GM18505 (cell line): ENCODE data around the gene GTPBP1.

Experiments used
- ATAC-seq: cut with Tn5 transposase; IDR thresholded peaks from one replicate; pipeline ENCODE4 v1.9.1; 2021; ENCODE audit not compliant: unreplicated experiment
- POLR2A ChIP-seq: IDR thresholded peaks from 4 replicates; pipeline ENCODE4 v1.6.1; 2011; ENCODE audit warnings: borderline replicate concordance; ENCODE audit not compliant: insufficient read depth, insufficient read length; ENCODE audit errors: extremely low read depth

GTPBP1 gene

DNA sequence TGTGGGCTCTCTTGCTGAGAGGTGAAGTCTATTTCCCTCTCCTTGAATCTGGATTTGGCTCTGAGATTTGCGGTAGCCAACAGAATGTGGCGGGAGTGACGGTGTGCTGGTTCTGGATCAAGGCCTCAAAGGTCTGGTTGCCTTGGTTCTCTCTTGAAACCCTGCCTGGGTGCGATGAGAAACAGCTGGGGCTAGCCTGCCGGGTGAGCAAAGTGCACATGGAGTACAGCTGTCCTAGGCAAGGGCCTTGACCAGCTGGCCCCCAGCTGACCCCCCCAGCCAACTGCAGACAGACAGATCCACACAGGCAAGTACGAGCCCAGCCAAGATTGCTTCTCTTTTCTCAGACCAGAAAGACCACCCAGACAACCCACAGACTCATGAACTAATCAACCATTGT is 39.2 kb downstream of the GTPBP1 start:
- no peak for ATAC-seq

GRCh38 chr22:38745676-38746460 is 40.1 kb downstream of the GTPBP1 start:
- TF ChIP-seq POLR2A = no peak
- ATAC-seq = no peak

More for the DNA sequence above, 39.2 kb downstream of the GTPBP1 start:
- no peak for TF ChIP-seq POLR2A

- no peak for ATAC-seq
- TF ChIP-seq POLR2A = no peak
Measured at GRCh38 chr22:38748487-38749136, 42.9 kb downstream of the GTPBP1 start.

DNA sequence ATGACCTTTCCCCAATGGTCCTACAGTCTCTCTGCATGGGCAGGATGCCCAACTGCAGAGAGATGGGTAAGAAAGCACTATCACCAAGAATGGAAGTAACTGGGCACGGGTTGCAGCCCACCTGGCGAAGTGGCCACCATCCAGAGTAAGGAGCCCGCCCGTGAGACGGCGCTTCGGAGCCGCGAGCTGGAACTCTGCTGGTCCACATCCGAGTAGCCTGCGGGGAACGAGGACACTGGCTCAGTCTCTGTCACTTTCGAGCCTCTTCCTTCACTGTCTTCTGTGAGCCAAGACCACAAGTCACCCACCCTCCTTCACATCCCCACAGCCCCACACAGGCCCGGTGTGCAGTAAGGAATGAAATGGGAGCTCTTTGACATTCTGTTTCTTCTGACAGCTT is 44.4 kb downstream of the GTPBP1 start:
- no peak for TF ChIP-seq POLR2A
- no peak for ATAC-seq

- no peak for ATAC-seq
- TF ChIP-seq POLR2A = no peak
Measured at GRCh38 chr22:38750638-38751037, 44.9 kb downstream of the GTPBP1 start.

DNA sequence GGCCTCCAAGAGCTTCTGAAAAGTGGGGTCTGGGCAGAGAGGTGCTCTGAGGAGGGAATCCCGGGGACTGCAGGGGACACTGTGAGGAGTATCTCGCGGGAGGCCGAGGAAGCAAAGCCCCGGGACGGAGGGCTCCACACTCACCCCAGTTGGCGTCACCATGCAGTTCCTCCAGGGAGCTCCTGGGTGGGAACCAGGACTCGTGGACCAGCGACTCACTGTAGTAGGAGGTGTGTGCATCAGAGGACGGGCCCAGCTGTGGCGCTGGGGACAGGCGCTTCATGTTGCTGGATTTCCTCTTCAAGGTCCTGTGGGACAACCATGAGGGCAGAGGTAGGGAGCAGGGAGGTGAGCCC is 45.3 kb downstream of the GTPBP1 start:
- no peak for TF ChIP-seq POLR2A
- ATAC-seq = no peak

DNA sequence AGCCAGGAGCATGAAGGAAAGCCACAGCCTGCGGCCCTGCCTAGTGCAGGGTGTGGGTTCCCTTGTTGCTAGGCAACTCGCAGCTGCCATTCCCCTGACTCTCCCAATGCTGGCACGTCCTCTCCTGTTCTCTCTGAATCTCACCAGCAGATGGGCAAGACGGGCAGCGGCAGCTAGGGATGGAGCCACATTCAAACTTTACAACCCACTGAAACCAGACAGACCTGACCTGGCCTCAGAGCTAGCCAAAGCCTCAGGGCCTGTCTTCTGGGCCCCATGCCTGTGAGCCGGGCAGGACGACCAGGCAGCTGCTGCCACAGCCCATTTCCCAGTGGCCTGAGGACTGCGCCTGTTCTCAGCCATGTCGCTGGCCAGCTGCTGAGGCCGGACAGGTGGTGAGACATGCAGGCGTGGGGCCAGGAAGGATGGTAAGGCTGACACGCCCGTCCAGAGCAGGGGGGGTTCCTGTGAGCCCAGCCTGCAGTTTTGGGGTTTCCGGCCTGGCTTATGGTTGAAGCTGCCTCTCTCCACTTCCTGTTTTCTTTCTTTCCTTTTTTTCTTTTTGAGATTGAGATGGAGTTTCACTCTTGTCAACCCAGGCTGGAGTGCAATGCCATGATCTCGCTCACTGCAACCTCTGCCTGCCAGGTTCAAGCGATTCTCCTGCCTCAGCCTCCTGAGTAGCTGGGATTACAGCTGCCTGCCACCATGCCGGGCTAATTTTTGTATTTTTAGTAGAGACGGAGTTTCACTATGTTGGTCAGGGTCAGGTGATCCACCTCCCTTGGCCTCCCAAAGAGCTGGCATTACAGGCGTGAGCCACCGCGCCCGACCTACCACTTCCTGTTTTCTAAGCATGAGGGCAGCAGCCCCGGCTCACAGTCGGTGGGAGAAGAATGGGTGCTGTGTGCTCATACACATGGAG is 45.9 kb downstream of the GTPBP1 start:
- no peak for TF ChIP-seq POLR2A
- ATAC-seq = peak; percentile 39

- peak; percentile 9 for TF ChIP-seq POLR2A
- ATAC-seq = no peak
Measured at GRCh38 chr22:38753948-38754750, 48.4 kb downstream of the GTPBP1 start.

- no peak for TF ChIP-seq POLR2A
- no peak for ATAC-seq
Measured at GRCh38 chr22:38754751-38755154, 49.0 kb downstream of the GTPBP1 start.

DNA sequence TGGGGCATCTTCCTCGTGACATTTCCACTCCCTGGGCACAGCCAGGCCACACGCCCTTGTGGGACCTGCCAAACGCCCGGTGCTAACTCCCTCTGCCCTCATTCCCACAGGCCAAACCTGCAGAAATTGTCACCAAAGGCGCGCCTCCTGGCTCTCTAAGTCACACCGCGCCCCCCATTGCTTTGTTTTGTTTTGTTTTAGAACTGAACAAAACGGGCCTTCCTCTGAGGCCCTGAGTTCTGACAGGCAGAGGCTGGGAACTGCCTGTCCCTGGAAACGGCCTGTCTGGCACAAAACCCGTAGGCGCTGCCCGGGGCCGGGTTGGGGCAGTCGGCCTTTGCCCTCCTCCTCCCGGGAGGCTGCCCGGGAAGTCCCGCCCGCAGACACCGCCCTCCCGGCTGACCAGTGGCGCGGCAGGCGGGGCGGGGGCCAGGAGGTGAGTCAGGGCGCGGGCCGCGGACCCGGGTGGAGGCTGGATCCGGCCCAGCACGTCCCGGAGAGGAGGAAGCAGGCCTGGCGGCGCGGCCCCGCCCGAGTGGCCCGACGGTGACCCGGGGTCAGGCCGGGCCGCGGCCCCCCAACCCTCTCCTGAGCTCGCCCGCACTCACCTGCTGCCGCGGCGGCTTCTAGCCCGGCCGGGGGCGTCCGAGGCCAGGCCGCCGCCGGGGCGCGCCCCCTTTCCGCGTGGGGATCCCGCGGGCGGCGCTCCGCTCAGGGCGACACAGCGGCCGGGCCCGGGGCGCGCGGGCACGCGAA is 49.6 kb downstream of the GTPBP1 start:
- ATAC-seq = peak; percentile 26

GRCh38 chr22:38755911-38756532 is 50.3 kb downstream of the GTPBP1 start, which contains the start of gene SUN2:
Gene SUN2, minus strand, starts transcription at chr22:38755998. Its CDS starts 3,370 bp downstream, at chr22:38752628.
- peak; percentile 64 for ATAC-seq
- peak; percentile 80 for TF ChIP-seq POLR2A

More for the DNA sequence above, 49.6 kb downstream of the GTPBP1 start:
- TF ChIP-seq POLR2A = no peak
